ENCODE data around the gene AMACR.

DNA sequence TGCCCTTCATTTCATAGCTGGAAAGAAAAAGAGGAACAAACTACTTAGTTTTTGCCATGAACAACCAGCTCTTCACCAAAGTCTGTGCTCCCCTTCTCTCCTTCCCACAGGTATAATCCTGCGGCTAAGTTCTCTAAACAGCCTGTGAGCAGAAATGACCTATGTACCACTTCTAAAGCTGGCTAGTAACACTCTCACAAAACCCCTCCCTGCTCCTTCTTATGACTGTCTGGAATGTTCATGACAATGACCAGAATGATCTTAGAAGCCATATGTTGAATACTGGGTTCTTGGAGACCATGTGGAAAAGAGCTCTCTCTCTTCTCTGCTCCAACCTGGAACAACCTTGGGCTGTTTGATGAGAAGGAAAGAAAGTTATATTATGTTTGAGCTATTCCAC is 12.9 kb upstream of the AMACR start:
- TF ChIP-seq TCF7L2 (IDR thresholded peaks at IDR 0.05; ENCODE audit: low read depth, low read length) (no peak), POLR2AphosphoS5 (IDR thresholded peaks at IDR 0.05; ENCODE audit: low read depth, low read length) (no peak), SIN3A (IDR thresholded peaks at IDR 0.05; ENCODE audit: borderline replicate concordance, insufficient read depth, low read depth, low read length) (no peak)
- TF ChIP-seq, protein P1, sequence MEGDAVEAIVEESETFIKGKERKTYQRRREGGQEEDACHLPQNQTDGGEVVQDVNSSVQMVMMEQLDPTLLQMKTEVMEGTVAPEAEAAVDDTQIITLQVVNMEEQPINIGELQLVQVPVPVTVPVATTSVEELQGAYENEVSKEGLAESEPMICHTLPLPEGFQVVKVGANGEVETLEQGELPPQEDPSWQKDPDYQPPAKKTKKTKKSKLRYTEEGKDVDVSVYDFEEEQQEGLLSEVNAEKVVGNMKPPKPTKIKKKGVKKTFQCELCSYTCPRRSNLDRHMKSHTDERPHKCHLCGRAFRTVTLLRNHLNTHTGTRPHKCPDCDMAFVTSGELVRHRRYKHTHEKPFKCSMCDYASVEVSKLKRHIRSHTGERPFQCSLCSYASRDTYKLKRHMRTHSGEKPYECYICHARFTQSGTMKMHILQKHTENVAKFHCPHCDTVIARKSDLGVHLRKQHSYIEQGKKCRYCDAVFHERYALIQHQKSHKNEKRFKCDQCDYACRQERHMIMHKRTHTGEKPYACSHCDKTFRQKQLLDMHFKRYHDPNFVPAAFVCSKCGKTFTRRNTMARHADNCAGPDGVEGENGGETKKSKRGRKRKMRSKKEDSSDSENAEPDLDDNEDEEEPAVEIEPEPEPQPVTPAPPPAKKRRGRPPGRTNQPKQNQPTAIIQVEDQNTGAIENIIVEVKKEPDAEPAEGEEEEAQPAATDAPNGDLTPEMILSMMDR (IDR thresholded peaks at IDR 0.05), result no peak
- TF ChIP-seq, protein P2, sequence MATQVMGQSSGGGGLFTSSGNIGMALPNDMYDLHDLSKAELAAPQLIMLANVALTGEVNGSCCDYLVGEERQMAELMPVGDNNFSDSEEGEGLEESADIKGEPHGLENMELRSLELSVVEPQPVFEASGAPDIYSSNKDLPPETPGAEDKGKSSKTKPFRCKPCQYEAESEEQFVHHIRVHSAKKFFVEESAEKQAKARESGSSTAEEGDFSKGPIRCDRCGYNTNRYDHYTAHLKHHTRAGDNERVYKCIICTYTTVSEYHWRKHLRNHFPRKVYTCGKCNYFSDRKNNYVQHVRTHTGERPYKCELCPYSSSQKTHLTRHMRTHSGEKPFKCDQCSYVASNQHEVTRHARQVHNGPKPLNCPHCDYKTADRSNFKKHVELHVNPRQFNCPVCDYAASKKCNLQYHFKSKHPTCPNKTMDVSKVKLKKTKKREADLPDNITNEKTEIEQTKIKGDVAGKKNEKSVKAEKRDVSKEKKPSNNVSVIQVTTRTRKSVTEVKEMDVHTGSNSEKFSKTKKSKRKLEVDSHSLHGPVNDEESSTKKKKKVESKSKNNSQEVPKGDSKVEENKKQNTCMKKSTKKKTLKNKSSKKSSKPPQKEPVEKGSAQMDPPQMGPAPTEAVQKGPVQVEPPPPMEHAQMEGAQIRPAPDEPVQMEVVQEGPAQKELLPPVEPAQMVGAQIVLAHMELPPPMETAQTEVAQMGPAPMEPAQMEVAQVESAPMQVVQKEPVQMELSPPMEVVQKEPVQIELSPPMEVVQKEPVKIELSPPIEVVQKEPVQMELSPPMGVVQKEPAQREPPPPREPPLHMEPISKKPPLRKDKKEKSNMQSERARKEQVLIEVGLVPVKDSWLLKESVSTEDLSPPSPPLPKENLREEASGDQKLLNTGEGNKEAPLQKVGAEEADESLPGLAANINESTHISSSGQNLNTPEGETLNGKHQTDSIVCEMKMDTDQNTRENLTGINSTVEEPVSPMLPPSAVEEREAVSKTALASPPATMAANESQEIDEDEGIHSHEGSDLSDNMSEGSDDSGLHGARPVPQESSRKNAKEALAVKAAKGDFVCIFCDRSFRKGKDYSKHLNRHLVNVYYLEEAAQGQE (IDR thresholded peaks at IDR 0.05; ENCODE audit: insufficient read depth in 1 of 2, low read depth in 2 of 2, low read length in 1 of 2), result no peak

All from Panc1 (cell line).